ENCODE measurements around the gene CERK. TPM values are rescaled to one million over a fixed set of nuclear protein-coding genes. Genes with fewer than 3 reads are reported as not detected.

Gene CERK
- total RNA-seq, 4 donors from 2014 or later, result 19.2 to 46.2 (median 36.6) TPM

DNA sequence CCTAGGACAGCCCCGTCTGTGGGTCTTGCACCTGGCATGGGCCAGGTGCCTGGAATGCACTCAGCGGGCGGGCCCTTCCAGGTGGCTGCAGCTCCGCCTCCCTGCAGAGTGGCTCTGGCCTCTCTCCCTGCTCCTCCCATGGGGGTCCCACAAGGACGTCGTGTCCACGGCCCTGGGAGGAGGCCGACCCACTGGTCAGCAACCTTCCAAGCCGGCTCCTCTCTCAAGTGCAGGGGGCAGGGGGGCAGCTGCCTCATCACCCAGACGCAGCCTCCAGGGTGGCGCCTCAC is 41.9 kb downstream of the CERK start:
- Histone ChIP-seq H3K36me3 (peaks cover 91% of the 10 kb centered on the region), H3K9me3 (no peaks in the 10 kb centered on the region), H3K27me3 (no peaks in the 10 kb centered on the region), H3K4me1 (no peaks in the 10 kb centered on the region), H3K4me3 (no peak overlapping the region), H3K27ac (no peak overlapping the region)
- no peak for DNase-seq (ENCODE audit: low spot score in 2 of 2)
- WGBS, result 63% methylated on average over 6 of the region's 11 CpGs
- TF ChIP-seq POLR2A (IDR thresholded peaks at IDR 0.05), result no peak
- no peak for TF ChIP-seq POLR2AphosphoS5 (IDR thresholded peaks at IDR 0.05)
- TF ChIP-seq, protein P1, sequence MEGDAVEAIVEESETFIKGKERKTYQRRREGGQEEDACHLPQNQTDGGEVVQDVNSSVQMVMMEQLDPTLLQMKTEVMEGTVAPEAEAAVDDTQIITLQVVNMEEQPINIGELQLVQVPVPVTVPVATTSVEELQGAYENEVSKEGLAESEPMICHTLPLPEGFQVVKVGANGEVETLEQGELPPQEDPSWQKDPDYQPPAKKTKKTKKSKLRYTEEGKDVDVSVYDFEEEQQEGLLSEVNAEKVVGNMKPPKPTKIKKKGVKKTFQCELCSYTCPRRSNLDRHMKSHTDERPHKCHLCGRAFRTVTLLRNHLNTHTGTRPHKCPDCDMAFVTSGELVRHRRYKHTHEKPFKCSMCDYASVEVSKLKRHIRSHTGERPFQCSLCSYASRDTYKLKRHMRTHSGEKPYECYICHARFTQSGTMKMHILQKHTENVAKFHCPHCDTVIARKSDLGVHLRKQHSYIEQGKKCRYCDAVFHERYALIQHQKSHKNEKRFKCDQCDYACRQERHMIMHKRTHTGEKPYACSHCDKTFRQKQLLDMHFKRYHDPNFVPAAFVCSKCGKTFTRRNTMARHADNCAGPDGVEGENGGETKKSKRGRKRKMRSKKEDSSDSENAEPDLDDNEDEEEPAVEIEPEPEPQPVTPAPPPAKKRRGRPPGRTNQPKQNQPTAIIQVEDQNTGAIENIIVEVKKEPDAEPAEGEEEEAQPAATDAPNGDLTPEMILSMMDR (IDR thresholded peaks at IDR 0.05), result no peak
- no peak for TF ChIP-seq EP300 (IDR thresholded peaks at IDR 0.05)

DNA sequence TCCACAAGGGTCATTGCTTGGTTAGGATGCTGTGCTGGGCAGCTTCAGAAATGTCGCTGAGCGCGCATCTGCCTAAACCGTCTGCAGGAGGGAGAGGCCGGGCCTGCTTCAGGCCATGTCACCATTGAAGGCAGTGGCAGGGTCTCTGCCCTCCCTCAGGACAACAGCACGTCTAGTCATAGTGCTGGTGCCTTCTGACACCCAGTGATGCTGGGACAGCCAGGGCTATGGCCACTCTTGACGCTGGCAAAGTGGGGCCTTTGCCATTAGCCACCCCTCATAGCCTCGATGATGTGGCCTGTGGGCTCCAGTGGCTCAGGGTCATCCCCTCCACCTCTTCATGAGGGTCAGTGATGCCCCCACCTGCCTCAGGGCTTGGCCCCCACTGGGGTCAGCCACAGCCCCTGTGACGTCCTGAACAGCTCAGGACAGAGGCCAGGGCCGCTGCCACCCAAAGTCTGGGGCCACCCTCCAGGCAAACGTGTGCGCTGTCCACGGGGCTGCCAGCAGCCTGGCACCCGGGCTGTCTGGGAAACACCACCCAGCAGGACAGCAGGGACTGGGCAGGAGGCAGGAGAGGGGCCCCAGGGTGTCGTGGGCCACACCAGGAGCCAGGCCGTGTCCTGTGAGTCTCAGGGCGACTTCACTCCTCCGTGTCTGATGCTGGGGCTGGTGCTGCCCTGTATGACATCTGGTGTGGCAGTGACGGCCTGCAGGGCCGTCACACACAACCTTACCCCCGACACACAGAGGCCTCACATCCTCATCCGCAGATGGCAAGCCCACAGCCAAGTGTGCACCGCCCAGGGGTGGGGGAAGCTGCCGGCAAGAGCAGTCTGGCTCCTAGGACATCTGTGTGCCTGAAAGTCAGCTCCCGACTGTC is 42.5 kb downstream of the CERK start:
- H3K27me3 ChIP-seq, result no peaks in the 10 kb centered on the region
- H3K27ac ChIP-seq, result no peak overlapping the region
- TF ChIP-seq, protein P1 (IDR thresholded peaks at IDR 0.05), result no peak
- no peak for TF ChIP-seq POLR2A (IDR thresholded peaks at IDR 0.05)
- no peak for TF ChIP-seq EP300 (IDR thresholded peaks at IDR 0.05)
- H3K4me3 ChIP-seq, result no peak overlapping the region
- H3K36me3 ChIP-seq, result peaks cover 89% of the 10 kb centered on the region
- H3K4me1 ChIP-seq, result no peaks in the 10 kb centered on the region
- WGBS, result 90% methylated on average over 8 of the region's 25 CpGs
- H3K9me3 ChIP-seq, result no peaks in the 10 kb centered on the region
- no peak for DNase-seq (ENCODE audit: low spot score in 2 of 2)

DNA sequence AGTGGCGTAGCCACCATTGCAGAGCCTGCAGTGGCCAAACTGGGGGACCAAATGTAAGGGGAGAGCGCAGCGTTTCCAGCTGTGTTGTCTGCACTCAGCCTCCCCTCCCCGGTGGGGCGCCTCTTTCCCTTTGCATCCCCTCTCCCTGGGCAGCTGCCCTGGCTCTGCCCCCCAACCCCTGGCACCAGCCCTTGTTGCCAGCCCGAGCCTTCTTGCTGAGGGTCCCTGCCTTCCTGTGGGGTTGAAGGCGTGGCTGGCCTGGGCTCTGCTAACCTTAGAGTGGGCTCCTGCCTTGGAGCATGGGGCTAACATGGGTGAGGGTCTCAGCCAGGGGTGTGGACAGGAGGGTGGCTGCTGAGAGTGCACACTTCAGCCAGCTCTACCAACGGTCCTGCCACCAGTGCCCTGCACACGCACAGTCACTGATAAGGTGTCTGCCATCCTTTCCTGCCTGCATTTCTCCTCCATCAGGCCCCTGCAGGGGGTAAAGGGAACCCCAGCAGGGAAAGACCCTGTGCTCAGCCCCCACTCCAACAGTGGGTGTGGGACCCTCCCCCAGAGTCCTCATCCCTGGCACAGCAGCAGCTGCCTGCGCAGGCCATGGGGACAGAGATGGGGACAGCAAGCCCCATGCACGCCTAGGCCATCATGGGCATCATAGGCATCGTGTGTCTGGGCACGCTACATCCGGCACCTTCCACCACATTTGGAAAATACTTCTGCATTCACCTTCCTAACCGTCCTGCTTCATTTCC is 43.5 kb downstream of the CERK start:
- peaks cover 86% of the 10 kb centered on the region for H3K36me3 ChIP-seq
- no peak for DNase-seq (ENCODE audit: low spot score in 2 of 2)

DNA sequence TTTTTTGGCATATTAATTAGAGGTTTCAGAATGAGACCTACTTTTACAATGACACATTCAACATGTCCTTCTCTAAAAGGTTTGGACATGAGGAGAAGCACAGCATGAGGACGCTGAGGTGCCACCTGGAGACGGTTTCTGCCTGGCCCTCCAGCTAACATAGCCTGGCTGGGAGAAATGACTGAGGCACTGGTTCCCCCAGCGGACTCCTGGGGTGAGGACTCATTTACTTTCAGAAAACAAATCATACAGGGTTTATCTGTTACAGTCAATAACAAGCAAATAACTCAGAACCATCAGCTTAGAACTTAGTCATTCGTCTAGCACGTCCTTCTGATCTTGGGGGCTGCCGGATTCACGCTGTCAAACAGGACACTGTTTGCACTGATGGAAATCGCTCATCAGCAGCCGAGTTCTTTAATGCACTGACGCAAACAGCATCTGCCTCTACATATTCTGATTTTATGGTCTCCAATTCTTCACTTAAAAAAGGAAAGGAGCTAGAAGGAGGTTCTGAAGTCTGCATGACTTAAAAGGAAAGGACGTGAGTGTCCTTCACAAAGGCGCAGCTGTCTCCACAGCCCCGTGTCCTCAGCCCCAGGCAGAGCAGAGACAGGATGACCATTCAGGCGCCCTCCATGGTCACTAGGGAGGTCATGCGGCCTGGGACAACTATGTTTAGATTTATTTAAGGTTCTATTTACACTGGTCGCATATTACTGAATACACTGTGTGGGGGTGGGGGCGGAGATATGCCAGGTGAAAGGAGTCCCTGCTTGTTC is 44.2 kb downstream of the CERK start:
- Histone ChIP-seq H3K9me3 (no peaks in the 10 kb centered on the region), H3K27me3 (no peaks in the 10 kb centered on the region), H3K36me3 (peaks cover 83% of the 10 kb centered on the region), H3K27ac (no peak overlapping the region), H3K4me1 (peaks cover 6% of the 10 kb centered on the region), H3K4me3 (no peak overlapping the region)
- DNase-seq (ENCODE audit: low spot score in 2 of 2), result no peak
- 88% methylated on average over 17 of the region's 17 CpGs for WGBS
- TF ChIP-seq, protein P1 (IDR thresholded peaks at IDR 0.05), result no peak
- TF ChIP-seq EP300 (IDR thresholded peaks at IDR 0.05), result no peak
- TF ChIP-seq POLR2AphosphoS5 (IDR thresholded peaks at IDR 0.05), result no peak

More for the DNA sequence above, 43.5 kb downstream of the CERK start:
- TF ChIP-seq POLR2A (IDR thresholded peaks at IDR 0.05) (no peak), POLR2AphosphoS5 (IDR thresholded peaks at IDR 0.05) (no peak), EP300 (IDR thresholded peaks at IDR 0.05) (no peak)
- TF ChIP-seq, protein P1 (IDR thresholded peaks at IDR 0.05), result no peak
- no peaks in the 10 kb centered on the region for H3K27me3 ChIP-seq
- 91% methylated on average over 14 of the region's 15 CpGs for WGBS
- H3K9me3 ChIP-seq, result no peaks in the 10 kb centered on the region
- H3K27ac ChIP-seq, result no peak overlapping the region
- H3K4me3 ChIP-seq, result no peak overlapping the region
- peaks cover under 1% of the 10 kb centered on the region for H3K4me1 ChIP-seq

All from suprapubic skin (tissue), 4 donors.